ENCODE data around the gene SDK1. TPM values are rescaled to one million over a fixed set of nuclear protein-coding genes. Genes with fewer than 3 reads are reported as not detected.
A peak's percentile ranks its signal among the peaks of the same experiment; 100 is the strongest.

The SDK1 gene
- total and polyA plus RNA-seq, 7 experiments from 2014 or later, result 0.07 to 2.5 (median 0.54) TPM

DNA sequence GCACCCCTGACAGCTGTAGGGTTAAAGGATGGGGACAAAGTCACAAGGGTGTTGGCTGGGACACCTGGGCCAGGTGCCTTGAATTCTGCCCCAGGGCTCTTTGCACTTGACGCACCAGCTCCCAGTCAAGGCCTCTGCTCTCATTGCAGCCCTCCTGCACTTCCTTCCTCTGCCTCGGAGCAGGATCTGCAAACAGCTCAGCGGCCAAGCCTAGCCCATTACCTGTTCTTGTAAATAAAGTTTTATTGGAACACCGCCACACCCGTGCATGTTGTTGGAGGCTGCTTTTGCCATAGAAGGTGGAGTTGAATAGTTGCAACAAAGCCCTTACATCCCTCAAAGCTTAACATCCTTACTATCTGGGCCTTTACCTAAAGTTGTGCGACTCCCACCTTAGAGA is 897.2 kb downstream of the SDK1 start:
- Histone ChIP-seq H3K36me3 (ENCODE audit: control insufficient read depth in 2 of 3, insufficient read depth in 3 of 3, low read length in 3 of 3) (no peaks in the 10 kb centered on the region), H3K27ac (ENCODE audit: low read depth, low read length) (no peak overlapping the region), H3K9me3 (ENCODE audit: control insufficient read depth in 2 of 3, low read length in 3 of 3) (no peaks in the 10 kb centered on the region), H3K27me3 (ENCODE audit: control insufficient read depth in 2 of 2, insufficient read depth in 2 of 2, low read length in 2 of 2) (no peaks in the 10 kb centered on the region), H3K4me3 (ENCODE audit: low read length) (no peak overlapping the region), H3K4me1 (ENCODE audit: control insufficient read depth in 2 of 2, insufficient read depth in 2 of 2, low read length in 2 of 2) (no peaks in the 10 kb centered on the region)
- H3K27me3 Mint-ChIP-seq, result no peaks in the 10 kb centered on the region
- DNase-seq (no peak), ATAC-seq (no peak)
- H3K4me3 Mint-ChIP-seq, result no peak overlapping the region
- CTCF ChIA-PET, result no interaction called here
- peaks cover 0 to 2% (median 0%) of the 10 kb centered on the region in 11 donors for H3K9me3 Mint-ChIP-seq
- POLR2A ChIA-PET, result no interaction called here
- H3K4me1 Mint-ChIP-seq, result no peaks in the 10 kb centered on the region
- intact Hi-C loops (cut with micrococcal nuclease), result no loop called here
- no peaks in the 10 kb centered on the region for H3K36me3 Mint-ChIP-seq
- no peak overlapping the region for H3K27ac Mint-ChIP-seq

DNA sequence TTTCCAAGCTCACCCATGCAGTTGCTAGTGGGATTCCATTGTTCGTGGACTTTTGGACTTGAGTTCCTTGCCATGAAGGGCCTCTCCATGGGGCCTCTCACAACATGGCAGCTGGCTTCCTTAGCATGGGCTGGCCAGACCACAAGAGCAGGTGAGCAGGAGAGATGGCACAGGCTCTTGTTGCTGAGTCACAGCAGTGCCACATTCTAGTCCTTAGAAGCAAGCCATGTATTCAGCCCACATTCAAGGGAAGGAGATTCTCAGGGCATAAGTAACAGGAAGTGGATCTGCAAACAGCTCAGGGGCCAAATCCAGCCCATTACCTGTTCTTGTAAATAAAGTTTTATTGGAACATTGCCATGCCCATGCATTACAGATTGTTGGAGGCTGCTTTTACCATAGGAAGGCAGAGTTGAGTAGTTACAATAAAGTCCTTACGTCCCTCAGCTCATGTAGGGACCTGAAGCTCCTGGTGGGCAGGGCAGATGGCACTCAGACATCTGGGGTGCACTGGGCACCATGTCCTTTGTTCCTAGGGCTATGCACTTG is 899.6 kb downstream of the SDK1 start:
- peaks cover 0 to 9% (median 0%) of the 10 kb centered on the region in 7 donors for H3K4me1 Mint-ChIP-seq
- no peak for ATAC-seq
- Histone ChIP-seq H3K4me3 (ENCODE audit: low read length) (no peak overlapping the region), H3K27ac (ENCODE audit: low read depth, low read length) (no peak overlapping the region), H3K36me3 (ENCODE audit: control insufficient read depth in 2 of 3, insufficient read depth in 3 of 3, low read length in 3 of 3) (no peaks in the 10 kb centered on the region), H3K4me1 (ENCODE audit: control insufficient read depth in 2 of 2, insufficient read depth in 2 of 2, low read length in 2 of 2) (no peaks in the 10 kb centered on the region), H3K27me3 (ENCODE audit: control insufficient read depth in 2 of 2, insufficient read depth in 2 of 2, low read length in 2 of 2) (no peaks in the 10 kb centered on the region), H3K9me3 (ENCODE audit: control insufficient read depth in 2 of 3, low read length in 3 of 3) (no peaks in the 10 kb centered on the region)
- ChIA-PET CTCF (no interaction called here), POLR2A (interaction anchor here (0.6 kb wide), 1 partner anchor 1761 kb away, joined by 3 read pairs; no protein-coding TSS in a partner anchor)
- no peak overlapping the region for H3K27ac Mint-ChIP-seq
- H3K36me3 Mint-ChIP-seq, result no peaks in the 10 kb centered on the region
- intact Hi-C loops (cut with micrococcal nuclease), result no loop called here
- H3K4me3 Mint-ChIP-seq, result no peak overlapping the region
- H3K27me3 Mint-ChIP-seq, result no peaks in the 10 kb centered on the region
- no peak for DNase-seq
- peaks cover 0 to 2% (median 0%) of the 10 kb centered on the region in 11 donors for H3K9me3 Mint-ChIP-seq

DNA sequence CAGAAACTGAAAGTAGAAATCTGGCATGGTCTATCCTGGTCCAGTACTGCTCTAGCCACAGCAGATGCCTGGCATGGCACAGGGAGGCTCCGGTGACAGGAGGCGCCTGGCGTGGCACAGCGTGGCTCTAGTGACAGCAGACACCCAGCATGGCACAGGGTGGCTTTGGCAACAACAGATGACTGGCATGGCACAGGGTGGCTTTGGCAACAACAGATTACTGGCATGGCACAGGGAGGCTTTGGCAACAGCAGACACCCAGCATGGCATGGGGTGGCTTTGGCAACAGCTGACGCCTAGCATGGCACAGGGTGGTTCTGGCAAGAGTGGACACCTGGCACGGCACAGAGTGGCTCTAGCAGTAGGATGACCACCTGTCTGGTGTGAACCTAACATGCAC is 900.5 kb downstream of the SDK1 start:
- Mint-ChIP-seq H3K4me1 (peaks cover 0 to 9% (median 0%) of the 10 kb centered on the region in 7 donors), H3K4me3 (no peak overlapping the region), H3K9me3 (peaks cover 0 to 2% (median 0%) of the 10 kb centered on the region in 11 donors), H3K27ac (no peak overlapping the region), H3K27me3 (no peaks in the 10 kb centered on the region), H3K36me3 (no peaks in the 10 kb centered on the region)
- ChIA-PET CTCF (no interaction called here), POLR2A (no interaction called here)
- H3K4me3 ChIP-seq (ENCODE audit: low read length), result no peak overlapping the region
- H3K27ac ChIP-seq (ENCODE audit: low read depth, low read length), result no peak overlapping the region
- DNase-seq (no peak), ATAC-seq (no peak)
- intact Hi-C loops (cut with micrococcal nuclease), result no loop called here
- H3K9me3 ChIP-seq (ENCODE audit: control insufficient read depth in 2 of 3, low read length in 3 of 3), result no peaks in the 10 kb centered on the region
- no peaks in the 10 kb centered on the region for H3K27me3 ChIP-seq (ENCODE audit: control insufficient read depth in 2 of 2, insufficient read depth in 2 of 2, low read length in 2 of 2)
- H3K4me1 ChIP-seq (ENCODE audit: control insufficient read depth in 2 of 2, insufficient read depth in 2 of 2, low read length in 2 of 2), result no peaks in the 10 kb centered on the region
- no peaks in the 10 kb centered on the region for H3K36me3 ChIP-seq (ENCODE audit: control insufficient read depth in 2 of 3, insufficient read depth in 3 of 3, low read length in 3 of 3)

DNA sequence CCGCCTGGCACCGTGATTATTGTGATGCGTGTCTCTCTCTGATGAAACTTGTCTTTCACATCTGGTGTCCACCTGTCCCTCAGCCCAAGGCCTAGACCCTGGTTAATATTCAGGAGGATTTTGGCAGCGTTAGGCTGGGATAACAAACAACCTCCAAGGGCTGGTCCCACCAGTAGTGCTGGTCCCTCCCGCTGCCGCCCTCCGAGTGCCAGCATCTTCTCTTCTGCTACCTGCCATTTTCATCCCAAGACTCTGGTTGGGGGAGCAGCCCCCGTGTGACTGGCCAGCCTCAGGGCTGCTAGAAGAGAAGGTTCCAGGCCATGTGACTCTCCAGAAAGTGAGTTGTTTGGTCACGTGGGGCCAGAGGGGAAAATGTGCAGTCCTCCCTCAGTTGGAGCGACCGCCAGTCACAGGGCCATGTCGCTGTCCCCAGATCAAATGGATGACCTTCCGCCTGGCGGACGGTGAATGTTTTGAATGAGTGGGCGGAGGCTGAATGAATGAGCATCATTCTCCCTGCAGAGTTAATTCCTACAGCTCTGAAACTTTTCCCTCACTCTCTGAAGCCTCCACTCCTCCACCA is 901.2 kb downstream of the SDK1 start:
- Histone ChIP-seq H3K27ac (ENCODE audit: low read depth, low read length) (no peak overlapping the region), H3K36me3 (ENCODE audit: control insufficient read depth in 2 of 3, insufficient read depth in 3 of 3, low read length in 3 of 3) (no peaks in the 10 kb centered on the region), H3K4me3 (ENCODE audit: low read length) (no peak overlapping the region), H3K4me1 (ENCODE audit: control insufficient read depth in 2 of 2, insufficient read depth in 2 of 2, low read length in 2 of 2) (no peaks in the 10 kb centered on the region), H3K27me3 (ENCODE audit: control insufficient read depth in 2 of 2, insufficient read depth in 2 of 2, low read length in 2 of 2) (no peaks in the 10 kb centered on the region), H3K9me3 (ENCODE audit: control insufficient read depth in 2 of 3, low read length in 3 of 3) (no peaks in the 10 kb centered on the region)
- intact Hi-C loops (cut with micrococcal nuclease), result no loop called here
- Mint-ChIP-seq H3K4me3 (no peak overlapping the region), H3K36me3 (no peaks in the 10 kb centered on the region), H3K9me3 (peaks cover 0 to 2% (median 0%) of the 10 kb centered on the region in 11 donors), H3K27ac (no peak overlapping the region), H3K4me1 (peaks cover 0 to 9% (median 0%) of the 10 kb centered on the region in 7 donors), H3K27me3 (no peaks in the 10 kb centered on the region)
- ChIA-PET CTCF (no interaction called here), POLR2A (no interaction called here)
- DNase-seq (no peak), ATAC-seq (no peak)

DNA sequence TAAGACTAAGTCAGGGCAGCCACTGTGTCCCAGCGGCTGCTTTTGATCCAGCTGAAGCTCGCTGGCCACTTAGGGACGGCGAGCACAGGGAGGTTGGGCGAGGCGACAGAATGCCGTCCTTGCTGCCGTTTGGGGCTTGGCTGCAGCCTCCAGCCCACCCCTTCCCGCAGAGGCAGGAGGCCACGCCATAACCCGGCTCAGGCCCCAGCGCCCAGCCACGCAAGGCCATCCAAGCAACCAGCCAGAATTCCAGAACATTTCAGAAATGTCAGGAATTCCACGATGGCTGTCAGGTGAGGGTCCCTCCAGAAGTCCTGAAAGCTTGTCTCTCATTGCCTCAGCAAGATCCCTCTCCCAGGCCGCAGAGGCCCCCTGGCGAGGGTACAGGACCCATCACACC is 901.9 kb downstream of the SDK1 start:
- ATAC-seq (no peak), DNase-seq (no peak)
- CTCF ChIA-PET, result no interaction called here
- H3K9me3 ChIP-seq (ENCODE audit: control insufficient read depth in 2 of 3, low read length in 3 of 3), result no peaks in the 10 kb centered on the region
- H3K27me3 Mint-ChIP-seq, result no peaks in the 10 kb centered on the region
- no peak overlapping the region for H3K27ac ChIP-seq (ENCODE audit: low read depth, low read length)
- H3K4me3 ChIP-seq (ENCODE audit: low read length), result no peak overlapping the region
- intact Hi-C loops (cut with micrococcal nuclease), result no loop called here
- no peak overlapping the region for H3K4me3 Mint-ChIP-seq
- POLR2A ChIA-PET, result no interaction called here
- no peaks in the 10 kb centered on the region for H3K36me3 Mint-ChIP-seq
- H3K27me3 ChIP-seq (ENCODE audit: control insufficient read depth in 2 of 2, insufficient read depth in 2 of 2, low read length in 2 of 2), result no peaks in the 10 kb centered on the region
- peaks cover 0 to 9% (median 0%) of the 10 kb centered on the region in 7 donors for H3K4me1 Mint-ChIP-seq
- H3K9me3 Mint-ChIP-seq, result peaks cover 0 to 2% (median 0%) of the 10 kb centered on the region in 11 donors
- H3K27ac Mint-ChIP-seq, result no peak overlapping the region
- H3K36me3 ChIP-seq (ENCODE audit: control insufficient read depth in 2 of 3, insufficient read depth in 3 of 3, low read length in 3 of 3), result no peaks in the 10 kb centered on the region
- no peaks in the 10 kb centered on the region for H3K4me1 ChIP-seq (ENCODE audit: control insufficient read depth in 2 of 2, insufficient read depth in 2 of 2, low read length in 2 of 2)

DNA sequence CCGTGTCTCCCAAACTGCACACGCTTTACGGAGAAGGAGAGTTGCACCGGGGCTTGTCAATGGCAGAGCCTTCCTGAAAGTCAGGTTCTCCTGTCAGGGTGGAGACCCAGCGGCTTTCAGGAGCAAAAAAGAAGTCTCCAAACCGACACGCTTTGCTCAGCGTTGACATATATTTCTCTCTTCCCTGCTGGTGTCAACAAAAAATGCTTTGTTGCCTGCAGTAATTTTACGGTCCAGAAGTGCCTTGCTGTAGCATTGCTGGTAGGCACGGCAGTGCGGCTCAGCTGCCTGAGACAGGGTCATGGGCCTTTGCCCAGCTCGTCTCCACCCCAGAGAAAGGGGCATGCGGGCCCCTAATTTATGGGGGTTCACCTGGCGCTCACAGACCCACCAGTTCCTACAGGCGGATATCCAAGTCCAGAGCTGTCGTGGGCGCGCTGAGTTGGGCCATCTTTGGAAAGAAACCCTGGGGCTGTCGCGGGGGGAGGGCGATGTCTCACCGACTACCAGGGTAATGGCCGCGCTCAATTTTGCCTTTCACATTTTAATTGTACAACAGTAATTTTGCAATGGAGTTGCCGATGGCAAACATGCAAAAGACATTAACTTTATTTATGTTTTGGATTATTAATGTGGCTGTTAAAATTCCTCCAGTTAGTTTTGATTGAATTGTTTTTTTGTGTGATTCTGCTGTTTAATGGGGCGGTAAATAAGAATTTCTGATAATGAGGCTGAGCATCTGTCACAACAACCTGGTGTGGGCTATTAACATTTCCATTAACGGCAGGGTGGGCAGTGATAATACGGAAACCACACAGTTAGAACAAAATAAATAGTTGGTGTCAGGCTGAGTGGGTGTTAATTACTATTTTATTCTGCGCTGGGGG is 902.8 kb downstream of the SDK1 start:
- Mint-ChIP-seq H3K36me3 (no peaks in the 10 kb centered on the region), H3K4me3 (peak overlapping the region in 3 of 10 donors; percentile 34 to 73 (median 63)), H3K4me1 (peaks cover 0 to 9% (median 0%) of the 10 kb centered on the region in 7 donors), H3K27ac (peak overlapping the region in 1 of 9 donors; percentile 89), H3K27me3 (no peaks in the 10 kb centered on the region), H3K9me3 (no peaks in the 10 kb centered on the region)
- no peaks in the 10 kb centered on the region for H3K9me3 ChIP-seq (ENCODE audit: control insufficient read depth in 2 of 3, low read length in 3 of 3)
- ChIA-PET POLR2A (no interaction called here), CTCF (no interaction called here)
- H3K27me3 ChIP-seq (ENCODE audit: control insufficient read depth in 2 of 2, insufficient read depth in 2 of 2, low read length in 2 of 2), result no peaks in the 10 kb centered on the region
- no peaks in the 10 kb centered on the region for H3K36me3 ChIP-seq (ENCODE audit: control insufficient read depth in 2 of 3, insufficient read depth in 3 of 3, low read length in 3 of 3)
- no peak overlapping the region for H3K27ac ChIP-seq (ENCODE audit: low read depth, low read length)
- no peak overlapping the region for H3K4me3 ChIP-seq (ENCODE audit: low read length)
- intact Hi-C loops (cut with micrococcal nuclease), result no loop called here
- ATAC-seq, result no peak
- H3K4me1 ChIP-seq (ENCODE audit: control insufficient read depth in 2 of 2, insufficient read depth in 2 of 2, low read length in 2 of 2), result no peaks in the 10 kb centered on the region
- no peak for DNase-seq

Data from naive thymus-derived CD4-positive, alpha-beta T cell (primary cell).